Psoas muscle (tissue), 8 donors: ENCODE results near the gene SP100. TPM values are rescaled to one million over a fixed set of nuclear protein-coding genes. Genes with fewer than 3 reads are reported as not detected.

Experiments
- ATAC-seq, 4 donors: fragments of 200-7000 bp; cut with Tn5 transposase; one replicate each; pipeline ENCODE4 v1.9.1; 2020; ENCODE audit warnings: moderate library complexity in 3 of 4, mild to moderate bottlenecking in 2 of 4
- DNase-seq, 2 donors: peaks; one replicate each; pipeline ENCODE4 v3.0.0-alpha.2; 2020
- H3K27ac ChIP-seq: fragments of 200-600 bp; one replicate; pipeline ENCODE4 v1.8.0; 2022
- H3K27me3 ChIP-seq, 3 donors: fragments of 200-600 bp in 1 of 3; one replicate each; pipeline versions ENCODE4 v1.6.1 to v1.8.0; 2013 to 2022; ENCODE audit warnings: low read length in 2 of 3, mild to moderate bottlenecking in 2 of 3, moderate library complexity in 1 of 3; ENCODE audit not compliant: insufficient read depth in 3 of 3
- H3K36me3 ChIP-seq, 2 donors: fragments of 200-600 bp in 1 of 2; one replicate each; pipeline versions ENCODE4 v1.6.1 to v1.8.0; 2013 to 2022; ENCODE audit warnings: low read depth in 1 of 2, mild to moderate bottlenecking in 1 of 2, moderate library complexity in 1 of 2; ENCODE audit not compliant: insufficient read depth in 1 of 2
- H3K4me1 ChIP-seq: fragments of 200-600 bp; one replicate; pipeline ENCODE4 v1.8.0; 2022
- H3K4me3 ChIP-seq: fragments of 200-600 bp; one replicate; pipeline ENCODE4 v1.8.0; 2022; ENCODE audit warnings: mild to moderate bottlenecking
- H3K9me3 ChIP-seq: fragments of 200-600 bp; one replicate; pipeline ENCODE4 v1.8.0; 2022
- WGBS, 3 donors: extraction: QIAGEN DNeasy Blood & Tissue Kit; methylation state at CpG; one replicate each; pipeline versions ENCODE4 v1.1.6 to v1.1.7; 2013; 5-methylcytosine and 5-hydroxymethylcytosine counted together
- intact Hi-C, 2 donors: fragments of 100-400 bp; cut with DNase I; formaldehyde crosslinking; loops; one replicate each; pipeline versions ENCODE4 v1.11.0 to v1.14.2; 2022
- polyA plus RNA-seq, 3 donors: library from polyadenylated mRNA; stranded (reverse); fragments of 200-250 nt; gene quantifications; one replicate each; pipeline ENCODE4 v1.2.3, GENCODE V29; 2013
- total RNA-seq, 4 donors: library from RNA; stranded (reverse); fragmentation: NEBNext Ultra II Directional in 2 of 4; extraction: Animal tissue kit (Norgen Biotek cat#: 25700) in 2 of 4; gene quantifications; one replicate each; pipeline versions ENCODE4 v1.2.1 to v1.2.4, GENCODE V29; 2021 to 2023
- TF ChIP-seq, protein P1 (sequence below): fragments of 200-600 bp; IDR thresholded peaks from one replicate; pipeline ENCODE4 v1.8.0; 2022; ENCODE audit warnings: antibody characterized with exemption
- donor health status: healthy with polysubstance abuse.
- donor health status: DM: no; HTN: no; CAD: no; lungs with moderate emphysema.
- donor health status: Bipolar disorder and iron deficiency.
- donor health status: healthy.
- donor health status: DM: yes; HTN: yes; CAD: no.
- donor health status: DM: no; HTN: no; CAD: no.
- donor health status: DM: no; HTN: no; CAD: no.
- donor health status: DM: yes; HTN: yes; CAD: no.

Gene SP100
- total and polyA plus RNA-seq, 7 donors, result 6.5 to 28.0 (median 13.5) TPM

DNA sequence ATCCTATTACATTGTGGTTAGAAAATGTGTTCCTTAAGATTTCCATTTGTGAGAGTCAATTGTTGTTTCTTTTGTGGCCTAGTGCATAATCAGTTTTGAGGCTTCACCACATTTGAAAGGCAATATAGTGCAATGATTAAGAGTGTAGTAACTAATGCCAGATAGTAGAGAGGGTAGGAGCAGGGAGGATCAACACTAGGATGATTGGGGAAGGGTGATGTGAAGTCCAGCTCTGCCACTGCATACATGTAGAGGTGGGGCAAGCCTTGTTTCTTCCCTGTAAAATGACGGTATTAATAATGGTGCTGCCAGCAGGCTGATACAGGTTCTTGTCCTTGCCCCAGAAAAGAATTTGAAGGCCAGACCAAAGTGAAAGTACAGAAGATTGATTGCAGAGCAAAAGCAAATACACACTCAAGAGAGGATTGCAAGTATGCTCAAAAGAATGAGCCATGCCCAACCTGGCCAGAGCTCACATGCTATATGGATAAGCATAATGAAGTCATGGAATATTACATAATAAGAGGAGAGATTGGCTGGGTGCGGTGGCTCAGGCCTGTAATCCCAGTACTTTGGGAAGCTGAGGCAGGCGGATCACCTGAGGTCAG is 8.0 kb downstream of the SP100 start:
- H3K4me3 ChIP-seq, result no peak overlapping the region
- H3K27ac ChIP-seq, result no peak overlapping the region
- no peak for ATAC-seq
- H3K27me3 ChIP-seq, result no peaks in the 10 kb centered on the region
- intact Hi-C loops, result no loop called here
- H3K4me1 ChIP-seq, result no peaks in the 10 kb centered on the region
- H3K9me3 ChIP-seq, result no peaks in the 10 kb centered on the region
- TF ChIP-seq, protein P1, sequence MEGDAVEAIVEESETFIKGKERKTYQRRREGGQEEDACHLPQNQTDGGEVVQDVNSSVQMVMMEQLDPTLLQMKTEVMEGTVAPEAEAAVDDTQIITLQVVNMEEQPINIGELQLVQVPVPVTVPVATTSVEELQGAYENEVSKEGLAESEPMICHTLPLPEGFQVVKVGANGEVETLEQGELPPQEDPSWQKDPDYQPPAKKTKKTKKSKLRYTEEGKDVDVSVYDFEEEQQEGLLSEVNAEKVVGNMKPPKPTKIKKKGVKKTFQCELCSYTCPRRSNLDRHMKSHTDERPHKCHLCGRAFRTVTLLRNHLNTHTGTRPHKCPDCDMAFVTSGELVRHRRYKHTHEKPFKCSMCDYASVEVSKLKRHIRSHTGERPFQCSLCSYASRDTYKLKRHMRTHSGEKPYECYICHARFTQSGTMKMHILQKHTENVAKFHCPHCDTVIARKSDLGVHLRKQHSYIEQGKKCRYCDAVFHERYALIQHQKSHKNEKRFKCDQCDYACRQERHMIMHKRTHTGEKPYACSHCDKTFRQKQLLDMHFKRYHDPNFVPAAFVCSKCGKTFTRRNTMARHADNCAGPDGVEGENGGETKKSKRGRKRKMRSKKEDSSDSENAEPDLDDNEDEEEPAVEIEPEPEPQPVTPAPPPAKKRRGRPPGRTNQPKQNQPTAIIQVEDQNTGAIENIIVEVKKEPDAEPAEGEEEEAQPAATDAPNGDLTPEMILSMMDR, result no peak
- 86 to 93% (median 86%) methylated on average over 3 of the region's 3 CpGs for WGBS, 3 donors
- DNase-seq, result no peak
- H3K36me3 ChIP-seq, result peaks cover 0 to 4% of the 10 kb centered on the region in 2 donors

DNA sequence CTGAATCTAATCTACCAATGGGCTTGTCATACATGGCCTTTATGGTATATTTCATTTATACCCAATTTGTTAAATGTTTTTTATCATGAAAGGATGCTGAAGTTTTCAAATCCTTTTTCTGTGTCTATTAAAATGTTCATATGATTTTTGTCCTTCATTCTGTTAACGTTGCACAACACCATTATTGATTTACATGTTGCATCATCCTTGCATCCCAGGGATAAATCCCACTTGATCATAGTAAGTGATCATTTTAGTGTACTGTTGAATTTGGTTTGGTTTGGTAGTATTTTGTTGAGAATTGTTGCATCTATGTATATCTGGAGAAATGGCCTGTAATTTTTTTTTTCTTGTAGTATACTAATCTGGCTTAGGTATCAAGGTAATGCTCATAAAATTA is 9.4 kb downstream of the SP100 start:
- TF ChIP-seq, protein P1, result no peak
- no peaks in the 10 kb centered on the region for H3K27me3 ChIP-seq
- H3K9me3 ChIP-seq, result no peaks in the 10 kb centered on the region
- no peak overlapping the region for H3K4me3 ChIP-seq
- no peaks in the 10 kb centered on the region for H3K4me1 ChIP-seq
- DNase-seq (no peak), ATAC-seq (no peak)
- 61 to 73% (median 72%) methylated on average over 1 of the region's 1 CpG for WGBS, 3 donors
- H3K27ac ChIP-seq, result no peak overlapping the region
- peaks cover 0 to 4% of the 10 kb centered on the region in 2 donors for H3K36me3 ChIP-seq
- intact Hi-C loops, result no loop called here

DNA sequence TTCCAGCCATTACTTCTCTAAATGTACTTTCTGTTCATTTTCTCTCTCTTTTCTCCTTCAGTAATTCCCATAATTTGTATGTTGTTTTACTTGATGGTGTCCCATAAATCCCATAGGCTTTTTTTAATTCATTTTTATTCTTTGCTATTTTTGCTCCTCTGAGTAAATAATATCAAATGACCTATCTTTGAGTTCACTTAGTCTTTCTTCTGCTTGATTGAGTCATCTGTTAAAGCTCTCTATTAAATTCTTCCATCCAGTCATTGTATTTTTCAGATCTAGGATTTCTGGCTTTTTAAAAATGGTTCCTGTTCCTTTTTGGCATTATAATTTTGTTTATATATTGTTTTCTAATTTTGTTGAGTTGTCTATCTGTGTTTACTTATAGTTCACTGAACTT is 13.5 kb downstream of the SP100 start:
- intact Hi-C loops, result no loop called here
- ATAC-seq (no peak), DNase-seq (no peak)
- Histone ChIP-seq H3K36me3 (peaks cover 0 to 4% of the 10 kb centered on the region in 2 donors), H3K27ac (no peak overlapping the region), H3K4me1 (no peaks in the 10 kb centered on the region), H3K4me3 (no peak overlapping the region), H3K9me3 (peaks cover 4% of the 10 kb centered on the region), H3K27me3 (no peaks in the 10 kb centered on the region)
- TF ChIP-seq, protein P1, result no peak

DNA sequence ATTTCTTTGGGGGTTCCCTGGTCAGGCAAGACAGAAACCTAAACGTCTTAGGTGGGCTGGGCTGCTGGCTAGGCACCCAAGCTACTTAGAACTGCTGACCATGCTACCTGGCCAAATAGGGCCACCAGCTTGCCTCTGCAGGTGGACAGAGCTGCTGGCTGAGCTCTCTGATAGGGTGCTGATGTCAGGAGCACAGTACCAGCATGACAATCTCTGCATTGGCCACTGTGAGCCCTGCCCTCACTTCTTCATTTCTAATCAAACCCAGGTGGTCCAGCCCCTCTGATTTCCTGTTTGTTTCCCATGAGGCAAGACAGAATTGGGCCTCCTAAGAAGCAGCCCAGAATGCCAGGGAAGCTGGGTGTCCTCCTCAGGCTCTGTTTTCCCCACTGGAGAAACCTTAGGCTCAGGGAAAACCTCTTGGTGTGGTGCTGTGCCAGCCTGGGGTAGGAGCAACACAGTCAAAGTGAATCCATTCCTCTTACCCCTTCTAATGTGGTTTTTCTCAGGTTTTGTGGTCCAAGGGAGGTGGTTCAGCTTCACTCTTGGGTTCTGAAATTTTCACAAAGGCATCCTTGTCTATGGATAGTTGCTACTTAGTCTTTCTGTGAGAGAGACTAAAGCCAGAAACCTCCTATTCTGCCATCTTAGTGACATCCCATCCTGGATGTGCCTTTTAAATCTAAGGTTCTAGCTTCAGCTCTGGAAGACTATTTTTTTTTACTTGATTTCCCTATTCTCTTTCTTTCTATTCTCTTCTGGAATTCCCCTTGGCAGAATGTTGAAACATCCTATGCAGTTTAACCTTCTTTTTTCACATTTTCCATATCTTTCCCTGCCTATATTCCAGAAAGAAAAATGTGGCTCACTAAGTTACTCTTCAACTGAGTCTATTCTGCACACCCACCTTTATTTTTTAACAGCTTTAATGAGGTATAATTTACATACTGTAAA is 15.2 kb downstream of the SP100 start:
- intact Hi-C loops, result no loop called here
- TF ChIP-seq, protein P1, result no peak
- H3K9me3 ChIP-seq, result peaks cover 11% of the 10 kb centered on the region
- peaks cover 0 to 4% of the 10 kb centered on the region in 2 donors for H3K36me3 ChIP-seq
- no peak overlapping the region for H3K4me3 ChIP-seq
- H3K4me1 ChIP-seq, result no peaks in the 10 kb centered on the region
- no peaks in the 10 kb centered on the region for H3K27me3 ChIP-seq
- ATAC-seq (no peak), DNase-seq (no peak)
- 50 to 90% (median 76%) methylated on average over 1 of the region's 1 CpG for WGBS, 3 donors
- H3K27ac ChIP-seq, result no peak overlapping the region
